ENCODE measurements around the gene TGFBR2. TPM values are rescaled to one million over a fixed set of nuclear protein-coding genes. Genes with fewer than 3 reads are reported as not detected.

The TGFBR2 gene
- total RNA-seq, 1 donor from 2014 or later: 39.9 TPM

GRCh38 chr3:30656624-30657141 lies 50.3 kb downstream of the TGFBR2 start:
- no peak overlapping the region for H3K4me2 ChIP-seq (ENCODE audit: low read length)
- H3K79me2 ChIP-seq (ENCODE audit: insufficient read depth, low read length): peaks cover 39% of the 10 kb centered on the region
- peaks cover 54% of the 10 kb centered on the region for H3K36me3 ChIP-seq (ENCODE audit: insufficient read depth, low read length)
- Mint-ChIP-seq H3K27ac (ENCODE audit: unreplicated experiment) (peak overlapping the region; percentile 80), H3K36me3 (ENCODE audit: low read depth, unreplicated experiment) (peaks cover 30% of the 10 kb centered on the region), H3K27me3 (ENCODE audit: low read depth, unreplicated experiment) (no peaks in the 10 kb centered on the region), H3K4me1 (ENCODE audit: low read depth, unreplicated experiment) (peaks cover 54% of the 10 kb centered on the region), H3K4me3 (ENCODE audit: unreplicated experiment) (no peak overlapping the region), H3K9me3 (ENCODE audit: unreplicated experiment) (no peaks in the 10 kb centered on the region)
- H3K9ac ChIP-seq (ENCODE audit: low read length): no peak overlapping the region
- peak overlapping the region; percentile 97 for H3K27ac ChIP-seq (ENCODE audit: low read depth, low read length)
- DNase-seq (ENCODE audit: low read depth): no peak
- no peak for FAIRE-seq
- no peak overlapping the region for H3K4me3 ChIP-seq (ENCODE audit: insufficient read depth, low read depth, low read length)
- no peak overlapping the region for H2AFZ ChIP-seq (ENCODE audit: low read depth, low read length)
- H4K20me1 ChIP-seq (ENCODE audit: insufficient read depth, low read length): no peaks in the 10 kb centered on the region
- peaks cover 61% of the 10 kb centered on the region for H3K4me1 ChIP-seq (ENCODE audit: insufficient read depth, low read length)
- no peaks in the 10 kb centered on the region for H3K27me3 ChIP-seq (ENCODE audit: insufficient read depth, low read length)
- TF ChIP-seq CTCF (IDR thresholded peaks at IDR 0.05; ENCODE audit: insufficient read depth, low read depth, low read length) (no peak), EZH2 (IDR thresholded peaks at IDR 0.05; ENCODE audit: insufficient read depth, low read length) (no peak)
- H3K9me3 ChIP-seq (ENCODE audit: insufficient read depth, low read depth, low read length): no peaks in the 10 kb centered on the region

GRCh38 chr3:30657914-30658313 lies 51.5 kb downstream of the TGFBR2 start:
- peak overlapping the region; percentile 84 for H3K4me2 ChIP-seq (ENCODE audit: low read length)
- no peaks in the 10 kb centered on the region for H3K27me3 ChIP-seq (ENCODE audit: insufficient read depth, low read length)
- FAIRE-seq (no peak), DNase-seq (ENCODE audit: low read depth) (peak; percentile 58)
- TF ChIP-seq EZH2 (IDR thresholded peaks at IDR 0.05; ENCODE audit: insufficient read depth, low read length) (no peak), CTCF (IDR thresholded peaks at IDR 0.05; ENCODE audit: insufficient read depth, low read depth, low read length) (no peak)
- H3K79me2 ChIP-seq (ENCODE audit: insufficient read depth, low read length): peaks cover 38% of the 10 kb centered on the region
- Mint-ChIP-seq H3K4me1 (ENCODE audit: low read depth, unreplicated experiment) (peaks cover 56% of the 10 kb centered on the region), H3K9me3 (ENCODE audit: unreplicated experiment) (no peaks in the 10 kb centered on the region), H3K27ac (ENCODE audit: unreplicated experiment) (peak overlapping the region; percentile 80), H3K36me3 (ENCODE audit: low read depth, unreplicated experiment) (peaks cover 25% of the 10 kb centered on the region), H3K4me3 (ENCODE audit: unreplicated experiment) (no peak overlapping the region), H3K27me3 (ENCODE audit: low read depth, unreplicated experiment) (no peaks in the 10 kb centered on the region)
- H3K9ac ChIP-seq (ENCODE audit: low read length): peak overlapping the region; percentile 79
- H4K20me1 ChIP-seq (ENCODE audit: insufficient read depth, low read length): no peaks in the 10 kb centered on the region
- H3K27ac ChIP-seq (ENCODE audit: low read depth, low read length): peak overlapping the region; percentile 97
- H3K4me1 ChIP-seq (ENCODE audit: insufficient read depth, low read length): peaks cover 61% of the 10 kb centered on the region
- H3K4me3 ChIP-seq (ENCODE audit: insufficient read depth, low read depth, low read length): no peak overlapping the region
- no peaks in the 10 kb centered on the region for H3K9me3 ChIP-seq (ENCODE audit: insufficient read depth, low read depth, low read length)
- peaks cover 49% of the 10 kb centered on the region for H3K36me3 ChIP-seq (ENCODE audit: insufficient read depth, low read length)
- no peak overlapping the region for H2AFZ ChIP-seq (ENCODE audit: low read depth, low read length)

- TF ChIP-seq EZH2 (IDR thresholded peaks at IDR 0.05; ENCODE audit: insufficient read depth, low read length): no peak
- TF ChIP-seq CTCF (IDR thresholded peaks at IDR 0.05; ENCODE audit: insufficient read depth, low read depth, low read length): no peak
- Mint-ChIP-seq H3K9me3 (ENCODE audit: unreplicated experiment) (no peaks in the 10 kb centered on the region), H3K27ac (ENCODE audit: unreplicated experiment) (peak overlapping the region; percentile 80), H3K4me1 (ENCODE audit: low read depth, unreplicated experiment) (peaks cover 56% of the 10 kb centered on the region), H3K36me3 (ENCODE audit: low read depth, unreplicated experiment) (peaks cover 25% of the 10 kb centered on the region), H3K27me3 (ENCODE audit: low read depth, unreplicated experiment) (no peaks in the 10 kb centered on the region), H3K4me3 (ENCODE audit: unreplicated experiment) (no peak overlapping the region)
- Histone ChIP-seq H3K4me2 (ENCODE audit: low read length) (peak overlapping the region; percentile 84), H3K27ac (ENCODE audit: low read depth, low read length) (peak overlapping the region; percentile 97), H3K27me3 (ENCODE audit: insufficient read depth, low read length) (no peaks in the 10 kb centered on the region), H3K4me3 (ENCODE audit: insufficient read depth, low read depth, low read length) (peak overlapping the region; percentile 26), H3K4me1 (ENCODE audit: insufficient read depth, low read length) (peaks cover 61% of the 10 kb centered on the region), H2AFZ (ENCODE audit: low read depth, low read length) (no peak overlapping the region), H3K79me2 (ENCODE audit: insufficient read depth, low read length) (peaks cover 41% of the 10 kb centered on the region), H3K9ac (ENCODE audit: low read length) (peak overlapping the region; percentile 79), H3K9me3 (ENCODE audit: insufficient read depth, low read depth, low read length) (no peaks in the 10 kb centered on the region), H4K20me1 (ENCODE audit: insufficient read depth, low read length) (no peaks in the 10 kb centered on the region), H3K36me3 (ENCODE audit: insufficient read depth, low read length) (peaks cover 46% of the 10 kb centered on the region)
- peak; percentile 88 for DNase-seq (ENCODE audit: low read depth)
- peak; percentile 86 for FAIRE-seq
Measured at GRCh38 chr3:30658328-30659052, 52.1 kb downstream of the TGFBR2 start.
